ENCODE results near the gene PLA2G2F.

GRCh38 chr1:20172033-20172590, 33.0 kb downstream of the PLA2G2F start:
- TF ChIP-seq POLR2AphosphoS5 (IDR thresholded peaks at IDR 0.05; ENCODE audit: low read depth) (no peak), CTCF (IDR thresholded peaks at IDR 0.05; ENCODE audit: insufficient read depth, low read length) (no peak), REST (IDR thresholded peaks at IDR 0.05; ENCODE audit: insufficient replicate concordance, low read depth) (no peak)

Measured in HL-60 (cell line).